Dedifferentiated amniotic fluid mesenchymal stem cell (primary cell): Measurements from ENCODE around the gene JPH3.

Experiments
- DNase-seq: peaks from one replicate; pipeline ENCODE4 v3.0.0-alpha.2; 2016; ENCODE audit errors: extremely low spot score

Gene JPH3

GRCh38 chr16:87601401-87601981 lies 817 bp upstream of the JPH3 start:
- no peak for DNase-seq

GRCh38 chr16:87602821-87603683 lies 744 bp downstream of the JPH3 start:
- DNase-seq, result no peak

- no peak for DNase-seq
These were observed 1.7 kb downstream of the JPH3 start for GRCh38 chr16:87603684-87604633.

GRCh38 chr16:87604634-87605111 lies 2.4 kb downstream of the JPH3 start:
- no peak for DNase-seq

GRCh38 chr16:87607223-87607622 lies 4.9 kb downstream of the JPH3 start:
- no peak for DNase-seq

GRCh38 chr16:87607871-87608270 lies 5.6 kb downstream of the JPH3 start:
- no peak for DNase-seq

- peak; percentile 44 for DNase-seq
These were observed 6.2 kb downstream of the JPH3 start for GRCh38 chr16:87608400-87608985.

GRCh38 chr16:87610026-87610425 lies 7.7 kb downstream of the JPH3 start:
- DNase-seq, result no peak

- DNase-seq, result no peak
These were observed 9.1 kb downstream of the JPH3 start for GRCh38 chr16:87611456-87611855.

- DNase-seq, result no peak
These were observed 11.7 kb downstream of the JPH3 start for GRCh38 chr16:87613961-87614360.

GRCh38 chr16:87615621-87616041 lies 13.3 kb downstream of the JPH3 start:
- no peak for DNase-seq

GRCh38 chr16:87616556-87616955 lies 14.2 kb downstream of the JPH3 start:
- no peak for DNase-seq

- DNase-seq, result no peak
These were observed 15.9 kb downstream of the JPH3 start for GRCh38 chr16:87618216-87618615.

GRCh38 chr16:87619360-87620200 lies 17.3 kb downstream of the JPH3 start:
- DNase-seq, result no peak

- no peak for DNase-seq
These were observed 17.8 kb downstream of the JPH3 start for GRCh38 chr16:87620201-87620495.

GRCh38 chr16:87621550-87621829 lies 19.2 kb downstream of the JPH3 start:
- no peak for DNase-seq

GRCh38 chr16:87621976-87622713 lies 19.8 kb downstream of the JPH3 start:
- no peak for DNase-seq

- no peak for DNase-seq
These were observed 20.5 kb downstream of the JPH3 start for GRCh38 chr16:87622756-87623319.

- DNase-seq, result no peak
These were observed 23.0 kb downstream of the JPH3 start for GRCh38 chr16:87625241-87625797.

GRCh38 chr16:87626401-87626800 lies 24.1 kb downstream of the JPH3 start:
- DNase-seq, result no peak
